ENCODE measurements around the gene CREG1.

DNA sequence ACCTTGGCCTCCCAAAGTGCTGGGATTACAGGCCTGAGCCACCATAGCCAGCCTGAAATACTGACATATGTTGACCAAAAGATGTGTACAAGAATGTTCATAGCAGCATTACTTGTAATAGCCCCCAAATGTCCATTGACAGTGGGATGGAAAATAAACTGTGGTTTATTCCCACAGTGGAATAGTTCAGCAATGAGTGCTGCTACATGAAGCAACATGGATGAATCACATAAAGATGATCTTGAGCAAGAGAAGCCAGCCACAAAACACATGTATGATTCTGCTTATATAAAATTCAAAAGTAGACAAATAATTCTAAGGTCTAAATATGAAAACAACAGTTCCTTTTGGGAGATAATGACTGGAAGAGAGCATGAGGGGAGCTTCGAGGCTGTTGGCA, 9.1 kb upstream of the CREG1 start:
- TF ChIP-seq, protein P1, sequence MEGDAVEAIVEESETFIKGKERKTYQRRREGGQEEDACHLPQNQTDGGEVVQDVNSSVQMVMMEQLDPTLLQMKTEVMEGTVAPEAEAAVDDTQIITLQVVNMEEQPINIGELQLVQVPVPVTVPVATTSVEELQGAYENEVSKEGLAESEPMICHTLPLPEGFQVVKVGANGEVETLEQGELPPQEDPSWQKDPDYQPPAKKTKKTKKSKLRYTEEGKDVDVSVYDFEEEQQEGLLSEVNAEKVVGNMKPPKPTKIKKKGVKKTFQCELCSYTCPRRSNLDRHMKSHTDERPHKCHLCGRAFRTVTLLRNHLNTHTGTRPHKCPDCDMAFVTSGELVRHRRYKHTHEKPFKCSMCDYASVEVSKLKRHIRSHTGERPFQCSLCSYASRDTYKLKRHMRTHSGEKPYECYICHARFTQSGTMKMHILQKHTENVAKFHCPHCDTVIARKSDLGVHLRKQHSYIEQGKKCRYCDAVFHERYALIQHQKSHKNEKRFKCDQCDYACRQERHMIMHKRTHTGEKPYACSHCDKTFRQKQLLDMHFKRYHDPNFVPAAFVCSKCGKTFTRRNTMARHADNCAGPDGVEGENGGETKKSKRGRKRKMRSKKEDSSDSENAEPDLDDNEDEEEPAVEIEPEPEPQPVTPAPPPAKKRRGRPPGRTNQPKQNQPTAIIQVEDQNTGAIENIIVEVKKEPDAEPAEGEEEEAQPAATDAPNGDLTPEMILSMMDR (conservative IDR thresholded peaks at IDR 0.05; ENCODE audit: low read depth, low read length): no peak
- no peak for TF ChIP-seq EZH2 (IDR thresholded peaks at IDR 0.05; ENCODE audit: borderline replicate concordance, low read depth, low read length, poor library complexity, severe bottlenecking)

Data from A673 (cell line).